Caco-2 (cell line): Measurements from ENCODE around the gene ATPAF2. TPM values are rescaled to one million over a fixed set of nuclear protein-coding genes. Genes with fewer than 3 reads are reported as not detected.
A peak's percentile ranks its signal among the peaks of the same experiment; 100 is the strongest.

ENCODE experiments used
- BruUV-seq: library from RNA; stranded (reverse); fragments of 400-500 nt; replicated peaks from 2 replicates; lab custom pipeline; 2021; lab: Mats Ljungman, UMichigan
- CTCF ChIA-PET: fragments of 300-600 bp; sonication (Branson Sonifier 250); formaldehyde crosslinking; loops from one replicate; lab custom pipeline; 2022; ENCODE audit warnings: antibody characterized with exemption; lab: Charles Lee
- POLR2A ChIA-PET: fragments of 300-600 bp; sonication (Branson Sonifier 250); formaldehyde crosslinking; loops from one replicate; lab custom pipeline; 2022; ENCODE audit warnings: antibody characterized with exemption; lab: Charles Lee
- DNase-seq, 2 experiments: peaks; one replicate each; pipeline versions ENCODE4 v3.0.0 to v3.0.0-alpha.2; 2020 to 2022
- H3K27me3 ChIP-seq: replicated peaks from 2 replicates; pipeline ENCODE4 v1.6.0; 2011; ENCODE audit warnings: low read length; ENCODE audit not compliant: control insufficient read depth, insufficient read depth
- H3K36me3 ChIP-seq: 2 replicates; pipeline ENCODE4 v1.5.1; 2011; ENCODE audit warnings: low read length; ENCODE audit not compliant: control insufficient read depth, insufficient read depth
- H3K4me1 ChIP-seq: fragments of 250-450 bp; sonication (Bioruptor Pico); 2 replicates; pipeline ENCODE4 v1.5.1; 2020; ENCODE audit warnings: mild to moderate bottlenecking
- H3K4me3 ChIP-seq: 2 replicates; pipeline ENCODE4 v1.5.1; 2011; ENCODE audit warnings: low read depth, mild to moderate bottlenecking, control low read depth, low read length
- H3K9me3 ChIP-seq: fragments of 250-450 bp; sonication (Bioruptor Pico); 2 replicates; pipeline ENCODE4 v1.5.1; 2020; ENCODE audit warnings: mild to moderate bottlenecking, moderate library complexity
- H3K27ac Mint-ChIP-seq: one replicate; pipeline ENCODE4 v1.8.0; 2022; ENCODE audit warnings: mixed read lengths; ENCODE audit not compliant: unreplicated experiment
- H3K27me3 Mint-ChIP-seq: one replicate; pipeline ENCODE4 v1.8.0; 2022; ENCODE audit warnings: mixed read lengths; ENCODE audit not compliant: insufficient read depth, unreplicated experiment
- H3K36me3 Mint-ChIP-seq: one replicate; pipeline ENCODE4 v1.8.0; 2022; ENCODE audit warnings: mild to moderate bottlenecking, mixed read lengths; ENCODE audit not compliant: insufficient read depth, unreplicated experiment
- H3K4me1 Mint-ChIP-seq: one replicate; pipeline ENCODE4 v1.8.0; 2022; ENCODE audit warnings: low read depth, mixed read lengths; ENCODE audit not compliant: unreplicated experiment
- H3K4me3 Mint-ChIP-seq: one replicate; pipeline ENCODE4 v1.8.0; 2022; ENCODE audit warnings: mild to moderate bottlenecking, moderate library complexity, mixed read lengths; ENCODE audit not compliant: unreplicated experiment
- H3K9me3 Mint-ChIP-seq: one replicate; pipeline ENCODE4 v1.8.0; 2022; ENCODE audit warnings: mixed read lengths; ENCODE audit not compliant: unreplicated experiment
- intact Hi-C: fragments of 100-400 bp; cut with micrococcal nuclease; formaldehyde crosslinking; loops from one replicate; pipeline ENCODE4 v1.10.0; 2022; ENCODE audit not compliant: unreplicated experiment
- total RNA-seq: library from RNA; stranded (reverse); gene quantifications from 2 replicates; pipeline ENCODE4 v1.2.3, GENCODE V29; 2022
- TF ChIP-seq, protein P1 (sequence below), 2 experiments: fragments of 200-600 bp in 1 of 2; IDR thresholded peaks; 1 replicate in 1 of 2; 2 replicates in 1 of 2; pipeline versions ENCODE4 v1.5.1 to v1.8.0; 2011 to 2022; ENCODE audit warnings: antibody characterized with exemption in 1 of 2, control low read depth in 1 of 2, inconsistent platforms in 1 of 2, low read depth in 1 of 2, low read length in 1 of 2, mild to moderate bottlenecking in 1 of 2, moderate library complexity in 1 of 2; ENCODE audit not compliant: insufficient read depth in 1 of 2, severe bottlenecking in 1 of 2, unreplicated experiment in 1 of 2

ATPAF2 gene
- total RNA-seq, 1 experiment from 2014 or later = 37.9 TPM

DNA sequence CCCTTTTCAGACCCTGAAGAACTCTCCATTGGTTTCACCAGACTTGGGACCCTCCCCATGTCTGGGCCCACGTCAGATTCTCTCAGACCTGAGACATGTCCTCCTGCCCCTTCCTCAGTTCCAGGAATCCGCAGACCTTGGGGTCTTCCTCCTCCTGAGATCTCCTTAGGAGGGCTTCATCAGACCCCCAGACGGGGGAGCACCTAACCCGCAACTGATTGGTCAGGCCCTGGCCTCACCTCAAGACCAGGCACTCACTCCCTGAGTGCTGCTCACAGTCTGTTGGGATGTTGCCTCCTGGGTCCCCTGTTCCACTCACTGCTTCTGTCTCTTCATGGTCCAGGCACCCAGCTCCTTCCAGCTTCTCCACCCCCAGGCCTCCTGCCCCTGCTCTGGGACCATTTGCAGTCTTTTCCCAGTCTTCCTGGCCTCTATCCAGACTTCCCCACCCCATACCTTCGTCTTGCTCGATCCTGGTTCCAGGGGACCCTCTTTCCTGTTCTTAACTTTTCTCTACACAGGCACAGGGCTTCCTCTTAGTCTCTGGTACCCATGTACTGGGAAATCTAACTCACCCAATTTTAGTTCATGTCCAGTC lies 1.4 kb upstream of the ATPAF2 start:
- H3K9me3 ChIP-seq = no peaks in the 10 kb centered on the region
- H3K4me1 Mint-ChIP-seq = peaks cover 26% of the 10 kb centered on the region

DNA sequence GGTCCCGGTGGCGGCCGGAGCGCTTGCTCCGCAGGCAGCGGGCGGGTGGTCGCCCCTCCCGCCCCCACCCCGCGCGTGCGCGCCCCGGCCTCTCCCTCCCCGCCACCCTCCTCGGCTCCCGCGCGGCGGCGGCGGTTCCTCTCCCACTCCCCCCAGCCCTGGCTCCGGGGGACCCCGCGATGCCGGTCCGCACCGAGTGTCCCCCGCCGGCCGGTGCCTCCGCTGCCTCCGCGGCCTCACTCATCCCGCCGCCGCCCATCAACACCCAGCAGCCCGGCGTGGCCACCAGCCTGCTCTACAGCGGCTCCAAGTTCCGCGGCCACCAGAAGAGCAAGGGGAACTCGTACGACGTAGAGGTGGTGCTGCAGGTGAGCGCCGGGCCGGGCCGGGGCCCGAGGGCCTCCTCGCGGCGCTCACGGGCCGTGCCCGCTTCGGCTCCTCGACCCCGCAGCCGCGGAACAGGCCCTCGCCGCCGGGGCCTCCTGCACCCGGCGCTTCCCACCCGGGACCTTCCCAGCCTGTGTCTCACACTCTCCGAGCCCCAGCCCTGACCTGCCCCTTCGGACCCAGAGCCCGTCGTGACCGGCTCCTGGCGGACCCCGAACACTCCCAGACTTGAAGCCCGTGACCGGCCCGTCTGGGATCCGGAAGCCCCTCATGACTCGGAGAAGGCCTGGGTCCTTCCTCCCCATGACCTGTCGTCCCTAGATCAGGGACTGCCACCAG lies 730 bp upstream of the ATPAF2 start:
- peak; percentile 59 to 65 for DNase-seq
- POLR2A ChIA-PET = no interaction called here
- Histone ChIP-seq H3K4me1 (peaks cover 19% of the 10 kb centered on the region), H3K4me3 (peak overlapping the region; percentile 85), H3K27me3 (no peaks in the 10 kb centered on the region), H3K9me3 (no peaks in the 10 kb centered on the region), H3K36me3 (no peaks in the 10 kb centered on the region)
- Mint-ChIP-seq H3K4me3 (peak overlapping the region; percentile 83), H3K27me3 (no peaks in the 10 kb centered on the region), H3K4me1 (peaks cover 26% of the 10 kb centered on the region), H3K27ac (peak overlapping the region; percentile 82), H3K36me3 (peaks cover 6% of the 10 kb centered on the region), H3K9me3 (no peaks in the 10 kb centered on the region)
- CTCF ChIA-PET = no interaction called here
- BruUV-seq = no TSS peak
- intact Hi-C loops = loop anchor here (5.0 to 10.0 kb wide), 2 partner anchors 67 to 225 kb away; partner anchors contain the start of genes DRC3 and TOM1L2
- TF ChIP-seq, protein P1, sequence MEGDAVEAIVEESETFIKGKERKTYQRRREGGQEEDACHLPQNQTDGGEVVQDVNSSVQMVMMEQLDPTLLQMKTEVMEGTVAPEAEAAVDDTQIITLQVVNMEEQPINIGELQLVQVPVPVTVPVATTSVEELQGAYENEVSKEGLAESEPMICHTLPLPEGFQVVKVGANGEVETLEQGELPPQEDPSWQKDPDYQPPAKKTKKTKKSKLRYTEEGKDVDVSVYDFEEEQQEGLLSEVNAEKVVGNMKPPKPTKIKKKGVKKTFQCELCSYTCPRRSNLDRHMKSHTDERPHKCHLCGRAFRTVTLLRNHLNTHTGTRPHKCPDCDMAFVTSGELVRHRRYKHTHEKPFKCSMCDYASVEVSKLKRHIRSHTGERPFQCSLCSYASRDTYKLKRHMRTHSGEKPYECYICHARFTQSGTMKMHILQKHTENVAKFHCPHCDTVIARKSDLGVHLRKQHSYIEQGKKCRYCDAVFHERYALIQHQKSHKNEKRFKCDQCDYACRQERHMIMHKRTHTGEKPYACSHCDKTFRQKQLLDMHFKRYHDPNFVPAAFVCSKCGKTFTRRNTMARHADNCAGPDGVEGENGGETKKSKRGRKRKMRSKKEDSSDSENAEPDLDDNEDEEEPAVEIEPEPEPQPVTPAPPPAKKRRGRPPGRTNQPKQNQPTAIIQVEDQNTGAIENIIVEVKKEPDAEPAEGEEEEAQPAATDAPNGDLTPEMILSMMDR (IDR thresholded peaks at IDR 0.05; ENCODE audit: insufficient read depth in 1 of 2, low read depth in 1 of 2, low read length in 1 of 2, severe bottlenecking in 1 of 2, unreplicated experiment in 1 of 2) = no peak

More for the DNA sequence above, 1.4 kb upstream of the ATPAF2 start:
- H3K4me1 ChIP-seq = peaks cover 19% of the 10 kb centered on the region
- DNase-seq = no peak
- TF ChIP-seq, protein P1 (IDR thresholded peaks at IDR 0.05; ENCODE audit: insufficient read depth in 1 of 2, low read depth in 1 of 2, low read length in 1 of 2, severe bottlenecking in 1 of 2, unreplicated experiment in 1 of 2) = no peak
- no TSS peak for BruUV-seq
- peak overlapping the region; percentile 85 for H3K4me3 ChIP-seq
- H3K27me3 ChIP-seq = no peaks in the 10 kb centered on the region
- no peaks in the 10 kb centered on the region for H3K9me3 Mint-ChIP-seq
- CTCF ChIA-PET = interaction anchor here (0.6 kb wide), 1 partner anchor 10 kb away, joined by 5 read pairs; no protein-coding TSS in a partner anchor
- POLR2A ChIA-PET = no interaction called here
- peak overlapping the region; percentile 83 for H3K4me3 Mint-ChIP-seq
- H3K36me3 Mint-ChIP-seq = peaks cover 6% of the 10 kb centered on the region
- H3K27me3 Mint-ChIP-seq = no peaks in the 10 kb centered on the region
- intact Hi-C loops = no loop called here
- H3K27ac Mint-ChIP-seq = peak overlapping the region; percentile 80
- no peaks in the 10 kb centered on the region; the same call in 1 of the 2 replicates for H3K36me3 ChIP-seq

DNA sequence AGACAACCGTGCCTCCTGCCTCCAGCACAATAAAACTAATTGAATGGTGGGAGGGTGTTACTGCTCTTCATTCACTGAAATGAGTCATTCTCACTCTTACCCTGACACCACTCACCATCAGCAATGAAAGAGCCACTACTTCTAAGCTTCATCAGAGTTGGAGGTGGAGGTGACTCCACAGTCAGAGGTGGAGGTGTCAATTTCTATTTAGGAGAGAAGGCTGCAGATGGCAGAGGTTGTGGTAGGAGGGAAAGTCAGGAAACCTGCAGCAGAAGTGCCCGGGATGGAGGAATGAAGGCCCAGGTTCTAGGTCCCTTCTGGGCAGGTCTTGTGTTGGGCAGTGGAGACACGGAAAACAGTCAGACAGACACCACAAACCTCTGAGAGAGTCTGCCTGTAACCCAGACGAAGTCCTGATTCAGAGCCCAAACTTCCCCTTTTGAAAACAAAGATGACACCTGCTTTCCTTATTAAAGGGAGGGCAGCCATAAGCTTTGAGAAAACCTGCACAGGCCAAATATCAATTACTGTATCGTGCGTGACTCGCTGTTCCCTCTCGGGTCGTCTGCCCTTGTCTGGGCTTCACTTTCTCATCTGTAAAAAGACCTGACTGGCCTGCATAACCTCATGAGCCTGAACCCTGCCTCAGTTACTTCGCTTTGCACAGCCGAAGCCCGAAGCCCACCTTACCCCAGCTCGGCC lies 668 bp downstream of the ATPAF2 start:
- DNase-seq = no peak
- H3K4me1 Mint-ChIP-seq = peaks cover 26% of the 10 kb centered on the region
- H3K4me3 ChIP-seq = peak overlapping the region; percentile 85
- H3K27ac Mint-ChIP-seq = peak overlapping the region; percentile 82
- ChIA-PET POLR2A (no interaction called here), CTCF (no interaction called here)
- intact Hi-C loops = loop anchor here (5.0 to 10.0 kb wide), 2 partner anchors 66 to 223 kb away; partner anchors contain the start of genes DRC3 and TOM1L2
- H3K4me3 Mint-ChIP-seq = peak overlapping the region; percentile 83
- no peaks in the 10 kb centered on the region for H3K36me3 ChIP-seq
- H3K36me3 Mint-ChIP-seq = peaks cover 6% of the 10 kb centered on the region
- no peaks in the 10 kb centered on the region for H3K27me3 Mint-ChIP-seq
- H3K9me3 ChIP-seq = no peaks in the 10 kb centered on the region
- TF ChIP-seq, protein P1 (IDR thresholded peaks at IDR 0.05; ENCODE audit: insufficient read depth in 1 of 2, low read depth in 1 of 2, low read length in 1 of 2, severe bottlenecking in 1 of 2, unreplicated experiment in 1 of 2) = no peak
- H3K27me3 ChIP-seq = no peaks in the 10 kb centered on the region
- peaks cover 19% of the 10 kb centered on the region for H3K4me1 ChIP-seq
- no peaks in the 10 kb centered on the region for H3K9me3 Mint-ChIP-seq
- TSS peak; percentile 53 for BruUV-seq
